Liver (tissue), 9 donors: ENCODE data around the gene ASPG. TPM values are rescaled to one million over a fixed set of nuclear protein-coding genes. Genes with fewer than 3 reads are reported as not detected.

Source experiments
- DNase-seq: peaks from one replicate; pipeline ENCODE4 v3.0.0-alpha.2; 2017; ENCODE audit warnings: low spot score
- H3K27ac ChIP-seq, 2 donors: one replicate each; pipeline ENCODE4 v1.7.0; 2013; ENCODE audit warnings: inconsistent platforms in 2 of 2, low read length in 2 of 2, control low read depth in 1 of 2, low read depth in 1 of 2, mild to moderate bottlenecking in 1 of 2
- H3K27me3 ChIP-seq, 4 donors: one replicate each; pipeline versions ENCODE4 v1.6.1 to v1.7.0; 2013; ENCODE audit warnings: low read length in 3 of 4, inconsistent platforms in 1 of 4, mild to moderate bottlenecking in 1 of 4, moderate library complexity in 1 of 4; ENCODE audit not compliant: control insufficient read depth in 4 of 4, insufficient read depth in 4 of 4
- H3K36me3 ChIP-seq, 4 donors: one replicate each; pipeline versions ENCODE4 v1.6.1 to v1.7.0; 2013; ENCODE audit warnings: low read length in 3 of 4, mild to moderate bottlenecking in 3 of 4, low read depth in 1 of 4, moderate library complexity in 1 of 4; ENCODE audit not compliant: control insufficient read depth in 4 of 4, insufficient read depth in 3 of 4
- H3K4me1 ChIP-seq, 4 donors: one replicate each; pipeline versions ENCODE4 v1.6.1 to v1.7.0; 2013; ENCODE audit warnings: low read length in 3 of 4, mild to moderate bottlenecking in 3 of 4, moderate library complexity in 1 of 4; ENCODE audit not compliant: control insufficient read depth in 4 of 4, insufficient read depth in 4 of 4
- H3K4me3 ChIP-seq, 3 donors: one replicate each; pipeline versions ENCODE4 v1.6.1 to v1.7.0; 2013; ENCODE audit warnings: low read length in 3 of 3, control low read depth in 1 of 3, low read depth in 1 of 3, mild to moderate bottlenecking in 1 of 3
- H3K9ac ChIP-seq, 2 donors: one replicate each; pipeline ENCODE4 v1.7.0; 2013; ENCODE audit warnings: low read length in 2 of 2, mild to moderate bottlenecking in 2 of 2, moderate library complexity in 2 of 2, control low read depth in 1 of 2, low read depth in 1 of 2
- H3K9me3 ChIP-seq, 4 donors: one replicate each; pipeline versions ENCODE4 v1.6.1 to v1.7.0; 2013; ENCODE audit warnings: low read length in 3 of 4; ENCODE audit not compliant: control insufficient read depth in 4 of 4
- EGR1 ChIP-seq, 2 donors: IDR thresholded peaks; 2 replicates each; pipeline ENCODE4 v1.6.1; 2016 to 2018; ENCODE audit warnings: antibody characterized with exemption in 2 of 2, low read depth in 2 of 2
- FOXA1 ChIP-seq: IDR thresholded peaks from 2 replicates; pipeline ENCODE4 v1.6.1; 2016; ENCODE audit warnings: antibody characterized with exemption
- FOXA2 ChIP-seq: IDR thresholded peaks from 2 replicates; pipeline ENCODE4 v1.6.1; 2016; ENCODE audit warnings: antibody characterized with exemption
- HNF4A ChIP-seq, 2 donors: conservative IDR thresholded peaks; 2 replicates each; pipeline ENCODE4 v1.6.1; 2016; ENCODE audit warnings: antibody characterized with exemption in 2 of 2, mild to moderate bottlenecking in 2 of 2
- MAX ChIP-seq: IDR thresholded peaks from 2 replicates; pipeline ENCODE4 v1.6.1; 2016; ENCODE audit warnings: antibody characterized with exemption
- NR2F2 ChIP-seq: IDR thresholded peaks from 2 replicates; pipeline ENCODE4 v1.6.1; 2016; ENCODE audit warnings: antibody characterized with exemption
- RAD21 ChIP-seq, 2 donors: IDR thresholded peaks; 2 replicates each; pipeline ENCODE4 v1.6.1; 2016; ENCODE audit warnings: antibody characterized with exemption in 2 of 2, mild to moderate bottlenecking in 2 of 2
- RXRA ChIP-seq, 2 donors: IDR thresholded peaks; 2 replicates each; pipeline ENCODE4 v1.6.1; 2017 to 2018; ENCODE audit warnings: antibody characterized with exemption in 2 of 2, mild to moderate bottlenecking in 1 of 2
- SP1 ChIP-seq: IDR thresholded peaks from 2 replicates; pipeline ENCODE4 v1.6.1; 2018; ENCODE audit warnings: antibody characterized with exemption, mild to moderate bottlenecking
- TAF1 ChIP-seq: conservative IDR thresholded peaks from 2 replicates; pipeline ENCODE4 v1.6.1; 2016; ENCODE audit warnings: antibody characterized with exemption, mild to moderate bottlenecking
- YY1 ChIP-seq: IDR thresholded peaks from 2 replicates; pipeline ENCODE4 v1.6.1; 2016; ENCODE audit warnings: antibody characterized with exemption, mild to moderate bottlenecking
- WGBS: extraction: QIAGEN DNeasy Blood & Tissue Kit; methylation state at CpG from one replicate; pipeline ENCODE4 v1.1.7; 2013; 5-methylcytosine and 5-hydroxymethylcytosine counted together
- polyA plus RNA-seq, 2 donors: library from polyadenylated mRNA; stranded (reverse) in 1 of 2; unstranded in 1 of 2; fragments of 200-250 nt in 1 of 2; fragments of >200 nt in 1 of 2; fragmentation: Nextera tagmentation in 1 of 2; extraction: Ambion mirVana in 1 of 2; gene quantifications; one replicate each; pipeline versions ENCODE4 v1.2.1 to v1.2.3, GENCODE V29; 2013 to 2015
- total RNA-seq, 2 donors: library from RNA; depleted of rRNA; stranded (reverse); fragments of >200 nt; gene quantifications; one replicate each; pipeline ENCODE4 v1.2.3, GENCODE V29; 2014
- TF ChIP-seq, protein P1 (sequence below): fragments of 150-350 bp; IDR thresholded peaks from 2 replicates; pipeline ENCODE4 v1.5.1; 2017; ENCODE audit warnings: improper control_type of control experiment, low read depth, low read length; ENCODE audit not compliant: missing input control
- TF ChIP-seq, protein P2 (sequence below): IDR thresholded peaks from 2 replicates; pipeline ENCODE4 v1.6.1; 2016; ENCODE audit warnings: antibody characterized with exemption
- donor health status: healthy.
- donor health status: healthy.
- donor health status: healthy.
- donor health status: healthy.
- donor health status: healthy.

Gene ASPG
- total and polyA plus RNA-seq, 4 donors: 42.4 to 158 (median 110) TPM

GRCh38 chr14:104091927-104092771 lies 6.6 kb downstream of the ASPG start:
- no peaks in the 10 kb centered on the region for H3K27me3 ChIP-seq
- H3K27ac ChIP-seq: peak overlapping the region; percentile 8 to 11
- H3K9me3 ChIP-seq: no peaks in the 10 kb centered on the region
- TF ChIP-seq FOXA2 (no peak), TAF1 (no peak), HNF4A (conservative IDR thresholded peaks at IDR 0.05) (peak in 1 of 2 donors; percentile 29), YY1 (no peak), RAD21 (IDR thresholded peaks at IDR 0.05) (no peak), SP1 (no peak), MAX (no peak), EGR1 (IDR thresholded peaks at IDR 0.05; ENCODE audit: low read depth in 2 of 2) (no peak), NR2F2 (no peak), RXRA (IDR thresholded peaks at IDR 0.05) (peak in 1 of 2 donors; percentile 59)
- TF ChIP-seq, protein P1, sequence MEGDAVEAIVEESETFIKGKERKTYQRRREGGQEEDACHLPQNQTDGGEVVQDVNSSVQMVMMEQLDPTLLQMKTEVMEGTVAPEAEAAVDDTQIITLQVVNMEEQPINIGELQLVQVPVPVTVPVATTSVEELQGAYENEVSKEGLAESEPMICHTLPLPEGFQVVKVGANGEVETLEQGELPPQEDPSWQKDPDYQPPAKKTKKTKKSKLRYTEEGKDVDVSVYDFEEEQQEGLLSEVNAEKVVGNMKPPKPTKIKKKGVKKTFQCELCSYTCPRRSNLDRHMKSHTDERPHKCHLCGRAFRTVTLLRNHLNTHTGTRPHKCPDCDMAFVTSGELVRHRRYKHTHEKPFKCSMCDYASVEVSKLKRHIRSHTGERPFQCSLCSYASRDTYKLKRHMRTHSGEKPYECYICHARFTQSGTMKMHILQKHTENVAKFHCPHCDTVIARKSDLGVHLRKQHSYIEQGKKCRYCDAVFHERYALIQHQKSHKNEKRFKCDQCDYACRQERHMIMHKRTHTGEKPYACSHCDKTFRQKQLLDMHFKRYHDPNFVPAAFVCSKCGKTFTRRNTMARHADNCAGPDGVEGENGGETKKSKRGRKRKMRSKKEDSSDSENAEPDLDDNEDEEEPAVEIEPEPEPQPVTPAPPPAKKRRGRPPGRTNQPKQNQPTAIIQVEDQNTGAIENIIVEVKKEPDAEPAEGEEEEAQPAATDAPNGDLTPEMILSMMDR: no peak
- TF ChIP-seq, protein P2, sequence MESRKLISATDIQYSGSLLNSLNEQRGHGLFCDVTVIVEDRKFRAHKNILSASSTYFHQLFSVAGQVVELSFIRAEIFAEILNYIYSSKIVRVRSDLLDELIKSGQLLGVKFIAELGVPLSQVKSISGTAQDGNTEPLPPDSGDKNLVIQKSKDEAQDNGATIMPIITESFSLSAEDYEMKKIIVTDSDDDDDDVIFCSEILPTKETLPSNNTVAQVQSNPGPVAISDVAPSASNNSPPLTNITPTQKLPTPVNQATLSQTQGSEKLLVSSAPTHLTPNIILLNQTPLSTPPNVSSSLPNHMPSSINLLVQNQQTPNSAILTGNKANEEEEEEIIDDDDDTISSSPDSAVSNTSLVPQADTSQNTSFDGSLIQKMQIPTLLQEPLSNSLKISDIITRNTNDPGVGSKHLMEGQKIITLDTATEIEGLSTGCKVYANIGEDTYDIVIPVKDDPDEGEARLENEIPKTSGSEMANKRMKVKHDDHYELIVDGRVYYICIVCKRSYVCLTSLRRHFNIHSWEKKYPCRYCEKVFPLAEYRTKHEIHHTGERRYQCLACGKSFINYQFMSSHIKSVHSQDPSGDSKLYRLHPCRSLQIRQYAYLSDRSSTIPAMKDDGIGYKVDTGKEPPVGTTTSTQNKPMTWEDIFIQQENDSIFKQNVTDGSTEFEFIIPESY: no peak
- peaks cover 0 to 9% (median 4%) of the 10 kb centered on the region in 4 donors for H3K36me3 ChIP-seq
- no peak overlapping the region for H3K4me3 ChIP-seq
- no peak overlapping the region for H3K9ac ChIP-seq
- no peak for DNase-seq
- peaks cover 26 to 66% (median 45%) of the 10 kb centered on the region in 4 donors for H3K4me1 ChIP-seq
- 69% methylated on average over 23 of the region's 23 CpGs for WGBS

DNA sequence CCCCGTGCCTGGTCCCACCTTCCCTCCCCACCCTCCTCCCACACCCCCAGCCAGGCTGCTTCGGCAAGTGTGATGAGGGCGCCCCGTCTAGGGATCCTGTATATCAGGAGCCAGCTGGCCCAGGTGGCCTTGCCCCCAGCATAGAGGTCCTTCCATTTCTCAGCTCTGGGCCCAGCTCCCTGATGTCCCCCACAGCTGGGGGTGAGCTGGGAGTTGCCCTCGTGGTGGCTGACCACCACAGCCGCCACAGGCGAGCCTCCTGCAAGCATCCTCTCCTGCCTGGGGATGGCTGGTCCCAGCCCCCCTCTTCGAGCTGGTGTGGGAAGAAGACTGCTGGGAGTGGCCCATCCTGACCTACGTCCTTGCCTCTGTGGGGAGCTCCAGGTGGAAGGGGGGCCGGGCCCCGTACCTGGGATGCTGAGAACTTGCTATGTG lies 7.4 kb downstream of the ASPG start:
- no peak overlapping the region for H3K4me3 ChIP-seq
- 85% methylated on average over 11 of the region's 11 CpGs for WGBS
- no peak for DNase-seq

More for the DNA sequence above, 7.4 kb downstream of the ASPG start:
- TF ChIP-seq, protein P2: no peak
- TF ChIP-seq RXRA (IDR thresholded peaks at IDR 0.05) (no peak), MAX (no peak), FOXA1 (no peak), SP1 (no peak)
- no peaks in the 10 kb centered on the region for H3K27me3 ChIP-seq
- H3K4me1 ChIP-seq: peaks cover 26 to 58% (median 42%) of the 10 kb centered on the region in 4 donors
- no peak overlapping the region for H3K27ac ChIP-seq
- H3K36me3 ChIP-seq: peaks cover 0 to 10% (median 6%) of the 10 kb centered on the region in 4 donors
- no peak overlapping the region for H3K9ac ChIP-seq
- H3K9me3 ChIP-seq: no peaks in the 10 kb centered on the region
